ENCODE data around the gene DCDC1. TPM values are rescaled to one million over a fixed set of nuclear protein-coding genes. Genes with fewer than 3 reads are reported as not detected.

DCDC1 gene
- total RNA-seq, 4 donors from 2014 or later = 0.05 to 0.81 (median 0.42) TPM; not detected in 1

DNA sequence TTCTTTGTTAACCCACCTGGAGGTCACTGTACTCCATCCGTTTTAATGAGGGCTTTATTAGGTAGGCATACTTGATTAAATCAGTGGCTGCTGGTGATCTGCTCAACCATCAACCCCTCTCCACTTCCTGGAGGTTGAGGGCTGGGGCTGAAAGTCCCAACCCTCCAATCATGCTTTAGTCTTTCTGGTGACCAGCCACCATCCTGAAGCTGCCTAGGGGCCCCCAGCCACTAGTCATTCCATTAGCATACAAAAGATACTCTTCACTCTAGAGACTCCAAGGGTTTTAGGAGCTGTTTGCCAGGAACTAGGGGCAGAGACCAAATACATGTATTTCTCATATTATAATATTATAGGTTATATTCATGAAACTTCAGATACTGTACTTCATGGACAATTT is 13.6 kb upstream of the DCDC1 start:
- 77 to 100% methylated on average over 1 of the region's 1 CpG for WGBS, 2 donors
- no peak overlapping the region for H3K4me3 ChIP-seq (ENCODE audit: low read depth, poor library complexity, severe bottlenecking)
- TF ChIP-seq POLR2A (IDR thresholded peaks at IDR 0.05) (no peak), CTCF (IDR thresholded peaks at IDR 0.05) (no peak)
- intact Hi-C loops (cut with DNase I; ENCODE audit: low total_unique reads) = no loop called here
- DNase-seq (ENCODE audit: low spot score in 2 of 2) = no peak

GRCh38 chr11:31375879-31376278 is 6.3 kb upstream of the DCDC1 start:
- intact Hi-C loops (cut with DNase I; ENCODE audit: low total_unique reads) = no loop called here
- no peak overlapping the region for H3K4me3 ChIP-seq (ENCODE audit: low read depth, poor library complexity, severe bottlenecking)
- no peak for TF ChIP-seq CTCF (IDR thresholded peaks at IDR 0.05)
- DNase-seq (ENCODE audit: low spot score in 2 of 2) = no peak
- WGBS, 2 donors = 96 to 97% methylated on average over 5 of the region's 5 CpGs

DNA sequence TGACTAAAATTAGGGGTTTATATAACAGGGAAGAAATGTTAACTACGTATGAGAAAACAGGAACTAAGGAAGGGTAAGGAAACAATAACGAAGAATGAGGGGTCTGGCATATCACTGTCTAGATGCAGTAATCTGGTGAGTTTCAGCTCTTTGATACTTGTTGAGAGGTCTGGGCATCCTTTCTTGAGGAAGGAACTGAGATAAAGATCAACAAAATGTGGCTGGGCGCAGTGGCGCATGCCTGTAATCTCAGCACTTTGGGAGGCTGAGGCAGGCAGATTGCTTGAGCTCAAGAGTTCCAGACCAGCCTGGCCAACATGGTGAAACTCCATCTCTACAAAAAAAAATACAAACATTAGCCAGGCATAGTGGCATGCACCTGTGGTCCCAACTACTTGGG is 2.7 kb downstream of the DCDC1 start:
- WGBS, 2 donors = 83 to 87% methylated on average over 4 of the region's 4 CpGs

DNA sequence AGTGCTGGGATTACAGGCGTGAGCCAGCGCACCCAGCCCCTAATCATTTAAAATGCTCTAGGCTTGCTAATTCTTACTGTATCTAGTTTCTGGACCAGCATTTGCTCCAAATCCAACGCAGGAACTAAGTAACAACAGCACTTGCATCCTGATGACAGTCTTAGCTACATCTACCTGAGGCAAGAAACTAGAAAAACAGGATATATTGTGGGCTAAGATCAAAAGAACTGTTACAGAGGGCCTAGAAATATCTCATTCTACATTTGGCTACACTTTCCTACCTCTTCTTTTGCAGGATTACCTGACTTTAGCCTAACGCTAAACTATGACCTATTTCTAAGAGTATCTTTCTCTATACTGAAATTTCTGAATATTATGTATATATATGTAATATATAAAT is 7.8 kb downstream of the DCDC1 start:
- DNase-seq (ENCODE audit: low spot score in 2 of 2) = no peak
- H3K4me3 ChIP-seq (ENCODE audit: low read depth, poor library complexity, severe bottlenecking) = no peak overlapping the region
- intact Hi-C loops (cut with DNase I; ENCODE audit: low total_unique reads) = no loop called here
- TF ChIP-seq CTCF (IDR thresholded peaks at IDR 0.05) (no peak), POLR2A (IDR thresholded peaks at IDR 0.05) (no peak)
- WGBS, 2 donors = 73 to 80% methylated on average over 4 of the region's 4 CpGs

More for the DNA sequence above, 2.7 kb downstream of the DCDC1 start:
- intact Hi-C loops (cut with DNase I; ENCODE audit: low total_unique reads) = no loop called here
- H3K4me3 ChIP-seq (ENCODE audit: low read depth, poor library complexity, severe bottlenecking) = no peak overlapping the region
- TF ChIP-seq CTCF (IDR thresholded peaks at IDR 0.05) (no peak), POLR2A (IDR thresholded peaks at IDR 0.05) (no peak)
- DNase-seq (ENCODE audit: low spot score in 2 of 2) = no peak

DNA sequence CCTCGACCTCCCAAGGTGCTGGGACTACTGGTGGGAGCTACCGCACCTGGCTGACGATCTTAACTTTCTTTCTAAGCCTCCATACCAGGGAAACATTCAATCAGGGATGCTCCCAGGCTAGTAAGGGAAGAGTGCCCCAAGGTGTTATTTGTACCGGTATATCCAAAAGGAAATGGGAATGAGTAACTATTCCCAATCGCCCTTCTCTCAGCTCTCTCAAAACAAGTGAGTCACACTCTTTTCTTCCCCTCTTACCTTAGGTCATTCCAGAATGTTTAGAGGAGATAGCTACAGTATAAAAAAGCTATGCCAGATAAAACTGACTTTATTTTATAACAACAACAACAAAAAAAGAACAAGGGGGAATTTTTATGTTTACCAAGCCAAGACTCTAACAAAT is 13.7 kb downstream of the DCDC1 start:
- TF ChIP-seq CTCF (IDR thresholded peaks at IDR 0.05) = no peak
- no peak for TF ChIP-seq POLR2A (IDR thresholded peaks at IDR 0.05)
- H3K4me3 ChIP-seq (ENCODE audit: low read depth, poor library complexity, severe bottlenecking) = no peak overlapping the region
- intact Hi-C loops (cut with DNase I; ENCODE audit: low total_unique reads) = no loop called here
- WGBS, 2 donors = 86 to 90% methylated on average over 5 of the region's 5 CpGs
- DNase-seq (ENCODE audit: low spot score in 2 of 2) = no peak

DNA sequence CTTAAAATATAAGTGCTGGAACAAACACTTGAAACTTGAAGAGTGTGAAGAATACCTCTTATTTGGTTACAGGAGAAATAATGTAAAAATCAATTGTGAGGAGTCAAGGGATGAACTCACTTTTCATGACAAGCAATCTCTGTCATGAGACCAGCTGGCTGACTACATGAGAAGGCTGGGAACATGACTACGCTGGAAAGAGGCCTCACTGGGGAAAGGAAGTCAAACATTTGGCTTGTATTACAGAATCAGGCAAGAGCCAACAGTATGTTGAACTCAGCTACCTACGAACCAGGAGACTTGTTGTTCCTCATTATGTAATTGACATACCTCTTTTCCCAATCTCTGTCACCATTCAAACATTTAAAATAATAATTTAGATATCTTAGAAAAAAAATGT is 14.4 kb downstream of the DCDC1 start:
- intact Hi-C loops (cut with DNase I; ENCODE audit: low total_unique reads) = no loop called here
- 25 to 33% methylated on average over 2 of the region's 2 CpGs for WGBS, 2 donors
- no peak overlapping the region for H3K4me3 ChIP-seq (ENCODE audit: low read depth, poor library complexity, severe bottlenecking)
- no peak for DNase-seq (ENCODE audit: low spot score in 2 of 2)
- TF ChIP-seq CTCF (IDR thresholded peaks at IDR 0.05) (no peak), POLR2A (IDR thresholded peaks at IDR 0.05) (no peak)

Measured in lower leg skin (tissue), 4 donors.